PFSK-1 (cell line): ENCODE measurements around the gene DDX56.

Source experiments
- FOXP2 ChIP-seq: optimal IDR thresholded peaks from 2 replicates; pipeline ENCODE3; 2011; ENCODE audit warnings: borderline replicate concordance, control low read depth, inconsistent platforms; ENCODE audit not compliant: insufficient read depth; ENCODE audit errors: extremely low read length, extremely low read depth
- POLR2AphosphoS5 ChIP-seq: IDR thresholded peaks from 2 replicates; pipeline ENCODE4 v1.6.1; 2012; ENCODE audit warnings: low read depth, mild to moderate bottlenecking, control low read depth, low read length, moderate library complexity
- SIN3A ChIP-seq: IDR thresholded peaks from 2 replicates; pipeline ENCODE4 v1.6.1; 2012; ENCODE audit warnings: mild to moderate bottlenecking, low read length, moderate library complexity, borderline replicate concordance; ENCODE audit not compliant: insufficient read depth
- TAF1 ChIP-seq: IDR thresholded peaks from 2 replicates; pipeline ENCODE4 v1.6.1; 2012; ENCODE audit warnings: low read length, control low read depth, borderline replicate concordance; ENCODE audit not compliant: insufficient read depth
- TF ChIP-seq, protein P1 (sequence below), 2 experiments: IDR thresholded peaks; 2 replicates each; pipeline versions ENCODE4 v1.6.1 to v1.8.0; 2011 to 2012; ENCODE audit warnings: low read depth in 2 of 2, low read length in 2 of 2, control low read depth in 1 of 2, inconsistent platforms in 1 of 2, mild to moderate bottlenecking in 1 of 2, moderate library complexity in 1 of 2; ENCODE audit not compliant: insufficient read depth in 1 of 2

The DDX56 gene

DNA sequence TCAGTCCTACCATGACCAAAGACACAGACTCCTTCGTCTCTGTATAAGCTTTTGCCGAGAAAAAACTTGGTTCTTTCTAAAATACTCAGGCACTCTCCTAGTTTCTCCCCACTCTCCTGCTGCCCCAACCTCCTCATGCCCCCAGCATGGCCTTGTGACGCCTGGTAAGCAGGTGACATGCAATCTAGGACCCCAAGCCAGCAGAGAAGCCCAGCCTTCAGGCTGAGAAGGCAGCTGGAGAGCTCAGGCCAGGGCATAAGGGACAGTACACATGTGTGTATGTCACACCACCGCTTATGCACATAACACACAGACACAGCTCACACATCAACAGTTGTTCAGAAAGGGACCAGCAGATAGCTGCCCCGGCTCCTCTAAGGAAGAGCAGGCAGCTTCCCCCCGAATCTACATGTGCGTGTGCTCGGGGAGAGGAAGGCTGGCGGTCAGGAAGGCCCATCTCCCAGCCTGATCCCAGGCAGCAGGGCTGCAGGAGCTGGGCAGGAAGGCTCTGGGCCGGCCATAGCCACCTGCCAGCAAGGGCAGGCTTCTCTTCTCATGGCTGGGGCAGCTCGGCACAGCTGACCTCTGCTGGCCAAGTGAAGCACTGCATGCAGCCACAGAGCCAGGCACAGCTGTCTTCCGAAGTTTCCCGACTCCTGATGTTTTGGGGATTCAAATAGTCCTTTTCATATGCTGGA is 8.5 kb downstream of the DDX56 start:
- TF ChIP-seq FOXP2 = no peak
- no peak; the same call in 1 of the 2 replicates for TF ChIP-seq POLR2AphosphoS5
- no peak for TF ChIP-seq SIN3A
- TF ChIP-seq TAF1 = no peak

DNA sequence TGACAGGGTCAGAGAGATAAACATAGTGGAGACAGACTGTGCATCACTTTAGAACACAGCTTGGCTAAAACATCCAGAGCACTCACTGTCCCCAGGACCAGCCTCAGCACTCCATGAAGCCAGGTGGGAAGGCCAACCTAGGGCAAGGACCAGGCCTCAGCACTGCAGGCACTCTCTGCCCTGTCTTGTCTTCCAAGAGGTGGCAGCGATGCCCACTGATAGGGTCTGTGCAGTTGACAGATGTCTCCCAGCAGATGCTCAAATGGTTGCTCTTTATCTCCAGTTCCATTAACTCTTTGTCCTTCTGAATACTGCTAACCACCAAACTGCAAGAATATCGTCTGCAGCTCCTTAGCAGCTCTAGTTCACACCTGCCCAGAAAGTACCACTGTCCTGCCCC is 9.1 kb downstream of the DDX56 start:
- TF ChIP-seq POLR2AphosphoS5 (no peak; the same call in 1 of the 2 replicates), FOXP2 (no peak), SIN3A (no peak)
- TF ChIP-seq, protein P1, sequence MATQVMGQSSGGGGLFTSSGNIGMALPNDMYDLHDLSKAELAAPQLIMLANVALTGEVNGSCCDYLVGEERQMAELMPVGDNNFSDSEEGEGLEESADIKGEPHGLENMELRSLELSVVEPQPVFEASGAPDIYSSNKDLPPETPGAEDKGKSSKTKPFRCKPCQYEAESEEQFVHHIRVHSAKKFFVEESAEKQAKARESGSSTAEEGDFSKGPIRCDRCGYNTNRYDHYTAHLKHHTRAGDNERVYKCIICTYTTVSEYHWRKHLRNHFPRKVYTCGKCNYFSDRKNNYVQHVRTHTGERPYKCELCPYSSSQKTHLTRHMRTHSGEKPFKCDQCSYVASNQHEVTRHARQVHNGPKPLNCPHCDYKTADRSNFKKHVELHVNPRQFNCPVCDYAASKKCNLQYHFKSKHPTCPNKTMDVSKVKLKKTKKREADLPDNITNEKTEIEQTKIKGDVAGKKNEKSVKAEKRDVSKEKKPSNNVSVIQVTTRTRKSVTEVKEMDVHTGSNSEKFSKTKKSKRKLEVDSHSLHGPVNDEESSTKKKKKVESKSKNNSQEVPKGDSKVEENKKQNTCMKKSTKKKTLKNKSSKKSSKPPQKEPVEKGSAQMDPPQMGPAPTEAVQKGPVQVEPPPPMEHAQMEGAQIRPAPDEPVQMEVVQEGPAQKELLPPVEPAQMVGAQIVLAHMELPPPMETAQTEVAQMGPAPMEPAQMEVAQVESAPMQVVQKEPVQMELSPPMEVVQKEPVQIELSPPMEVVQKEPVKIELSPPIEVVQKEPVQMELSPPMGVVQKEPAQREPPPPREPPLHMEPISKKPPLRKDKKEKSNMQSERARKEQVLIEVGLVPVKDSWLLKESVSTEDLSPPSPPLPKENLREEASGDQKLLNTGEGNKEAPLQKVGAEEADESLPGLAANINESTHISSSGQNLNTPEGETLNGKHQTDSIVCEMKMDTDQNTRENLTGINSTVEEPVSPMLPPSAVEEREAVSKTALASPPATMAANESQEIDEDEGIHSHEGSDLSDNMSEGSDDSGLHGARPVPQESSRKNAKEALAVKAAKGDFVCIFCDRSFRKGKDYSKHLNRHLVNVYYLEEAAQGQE (IDR thresholded peaks at IDR 0.05; ENCODE audit: insufficient read depth in 1 of 2, low read depth in 2 of 2, low read length in 2 of 2) = no peak

GRCh38 chr7:44563171-44563679 is 10.5 kb downstream of the DDX56 start:
- TF ChIP-seq TAF1 (no peak), SIN3A (no peak), POLR2AphosphoS5 (no peak; the same call in 1 of the 2 replicates), FOXP2 (no peak)
- TF ChIP-seq, protein P1 (IDR thresholded peaks at IDR 0.05; ENCODE audit: insufficient read depth in 1 of 2, low read depth in 2 of 2, low read length in 2 of 2) = no peak

DNA sequence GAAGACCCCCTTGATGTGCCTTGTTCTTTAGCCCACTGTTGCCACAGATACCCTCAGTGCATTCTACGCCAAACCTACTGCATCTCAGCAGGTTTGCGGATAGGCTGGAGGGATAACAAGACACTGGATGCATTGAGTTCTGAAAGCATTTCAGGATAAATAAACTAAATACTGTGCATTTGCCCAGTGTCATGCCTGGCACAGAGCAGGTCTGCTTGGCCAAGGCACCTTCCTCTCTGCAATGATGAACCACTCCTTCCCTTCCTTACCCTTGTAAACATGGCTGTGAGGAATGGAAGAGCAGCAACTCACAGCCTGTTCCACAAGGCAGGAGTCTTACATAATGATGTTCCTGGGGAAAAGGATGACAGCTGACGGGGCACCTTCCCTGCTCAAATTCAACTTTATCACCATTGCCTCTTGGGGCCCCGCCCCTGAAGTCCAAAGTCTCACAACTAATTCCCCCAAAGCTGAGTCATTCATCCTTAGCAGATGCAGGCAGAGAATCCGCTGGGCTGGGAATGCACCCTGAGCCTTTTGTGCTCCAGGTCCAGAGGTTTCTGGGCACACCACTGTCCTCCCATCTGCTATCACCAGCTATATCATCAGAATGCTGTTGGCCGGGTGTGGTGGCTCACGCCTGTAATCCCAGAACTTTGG is 11.6 kb downstream of the DDX56 start:
- TF ChIP-seq, protein P1 (IDR thresholded peaks at IDR 0.05; ENCODE audit: insufficient read depth in 1 of 2, low read depth in 2 of 2, low read length in 2 of 2) = no peak
- TF ChIP-seq TAF1 = no peak
- TF ChIP-seq SIN3A = no peak
- no peak for TF ChIP-seq POLR2AphosphoS5
- no peak for TF ChIP-seq FOXP2

DNA sequence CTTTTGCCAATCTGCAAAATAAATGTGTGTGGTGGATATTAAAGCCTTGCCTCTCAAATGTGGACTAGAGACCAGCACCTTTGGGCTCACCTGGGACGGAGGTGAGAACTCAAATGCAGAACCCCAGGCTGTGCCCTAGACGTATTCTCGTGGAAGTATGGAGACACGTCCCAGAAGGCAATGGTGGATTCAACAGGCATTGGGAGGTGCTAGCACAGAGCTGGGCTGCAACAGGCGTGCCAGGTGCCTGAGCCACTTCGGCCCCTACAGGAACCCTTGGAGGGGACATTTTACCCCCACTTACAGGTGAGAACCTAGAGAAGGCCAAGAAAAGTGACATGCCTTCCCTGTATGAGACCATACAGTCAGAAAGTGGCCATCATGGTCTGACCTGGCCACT is 12.2 kb downstream of the DDX56 start:
- no peak for TF ChIP-seq TAF1
- no peak for TF ChIP-seq POLR2AphosphoS5
- TF ChIP-seq FOXP2 = no peak

GRCh38 chr7:44559485-44559884 is 14.2 kb downstream of the DDX56 start:
- TF ChIP-seq, protein P1 (IDR thresholded peaks at IDR 0.05; ENCODE audit: insufficient read depth in 1 of 2, low read depth in 2 of 2, low read length in 2 of 2) = no peak
- TF ChIP-seq POLR2AphosphoS5 (no peak), SIN3A (no peak), FOXP2 (no peak), TAF1 (no peak)
